Spleen (tissue), 13 donors: Measurements from ENCODE around the gene SMIM23. TPM values are rescaled to one million over a fixed set of nuclear protein-coding genes. Genes with fewer than 3 reads are reported as not detected.

Experiments used
- DNase-seq: peaks from one replicate; pipeline ENCODE4 v3.0.0-alpha.2; 2020
- H3K27ac ChIP-seq, 8 donors: fragments of 200-600 bp; sonication (generic) in 7 of 8; 1 replicate in 4 of 8; 2 replicates in 4 of 8; pipeline versions ENCODE4 v1.5.0 to v1.8.0; 2016 to 2021; ENCODE audit warnings: inconsistent platforms in 4 of 8, mild to moderate bottlenecking in 4 of 8, moderate library complexity in 1 of 8
- H3K27me3 ChIP-seq, 7 donors: fragments of 200-600 bp; sonication (generic) in 6 of 7; replicated peaks in 1 of 7; 1 replicate in 4 of 7; 2 replicates in 3 of 7; pipeline versions ENCODE4 v1.5.0 to v1.8.0; 2016 to 2021; ENCODE audit warnings: inconsistent platforms in 3 of 7, mild to moderate bottlenecking in 1 of 7
- H3K36me3 ChIP-seq, 6 donors: fragments of 200-600 bp; sonication (generic) in 5 of 6; 1 replicate in 4 of 6; 2 replicates in 2 of 6; pipeline versions ENCODE4 v1.5.0 to v1.8.0; 2016 to 2021; ENCODE audit warnings: inconsistent platforms in 2 of 6
- H3K4me1 ChIP-seq, 6 donors: fragments of 200-600 bp; sonication (generic) in 5 of 6; 1 replicate in 3 of 6; 2 replicates in 3 of 6; pipeline versions ENCODE4 v1.5.0 to v1.8.0; 2016 to 2021; ENCODE audit warnings: inconsistent platforms in 3 of 6
- H3K4me3 ChIP-seq, 8 donors: fragments of 200-600 bp; sonication (generic) in 7 of 8; 1 replicate in 4 of 8; 2 replicates in 4 of 8; pipeline versions ENCODE4 v1.5.0 to v1.8.0; 2016 to 2021; ENCODE audit warnings: inconsistent platforms in 4 of 8, mild to moderate bottlenecking in 4 of 8, moderate library complexity in 2 of 8
- H3K9me3 ChIP-seq, 8 donors: fragments of 200-600 bp; sonication (generic) in 7 of 8; 1 replicate in 4 of 8; 2 replicates in 4 of 8; pipeline versions ENCODE4 v1.5.0 to v1.8.0; 2016 to 2021; ENCODE audit warnings: inconsistent platforms in 4 of 8
- POLR2A ChIP-seq, 3 donors: fragments of 450-650 bp; IDR thresholded peaks; one replicate each; pipeline ENCODE4 v1.5.1; 2017; ENCODE audit warnings: antibody characterized with exemption in 3 of 3, mild to moderate bottlenecking in 1 of 3
- POLR2AphosphoS5 ChIP-seq, 3 donors: sonication (generic); formaldehyde crosslinking; IDR thresholded peaks; one replicate each; pipeline ENCODE4 v1.5.1; 2017; ENCODE audit warnings: antibody characterized with exemption in 3 of 3
- WGBS, 5 donors: extraction: QIAGEN DNeasy Blood & Tissue Kit in 3 of 5; methylation state at CpG; one replicate each; pipeline versions ENCODE4 v1.1.5 to v1.1.7; 2013 to 2018; 5-methylcytosine and 5-hydroxymethylcytosine counted together
- intact Hi-C: fragments of 100-400 bp; cut with DNase I; formaldehyde crosslinking; loops from one replicate; pipeline ENCODE4 v1.15.0; 2023; ENCODE audit warnings: low total_unique reads
- long read RNA-seq, 2 donors: transcript quantifications; one replicate each; lab custom pipeline, GENCODE V29; 2026
- polyA plus RNA-seq, 3 donors: library from polyadenylated mRNA; stranded (reverse); fragments of 200-250 nt; gene quantifications; one replicate each; pipeline ENCODE4 v1.2.1, GENCODE V29; 2013
- total RNA-seq, 7 donors: library from RNA; depleted of rRNA in 3 of 7; stranded (reverse); fragments of >200 nt in 3 of 7; fragmentation: NEBNext Ultra II Directional in 4 of 7; extraction: Animal tissue kit (Norgen Biotek cat#: 25700) in 4 of 7; gene quantifications; one replicate each; pipeline versions ENCODE4 v1.1.0 to v1.2.1, GENCODE V29; 2016 to 2021
- TF ChIP-seq, protein P1 (sequence below), 11 experiments: fragments of 200-600 bp in 7 of 11; fragments of 450-650 bp in 4 of 11; sonication (generic) in 4 of 11; IDR thresholded peaks in 8 of 11; conservative IDR thresholded peaks in 3 of 11; 1 replicate in 7 of 11; 2 replicates in 4 of 11; pipeline versions ENCODE4 v1.4.0 to v1.8.0; 2016 to 2021; ENCODE audit warnings: antibody characterized with exemption in 11 of 11, inconsistent platforms in 4 of 11, mild to moderate bottlenecking in 1 of 11
- donor health status: healthy with polysubstance abuse.
- donor health status: DM: no; HTN: no; CAD: no; lungs with moderate emphysema.
- donor health status: DM: no; HTN: no; CAD: no.
- donor health status: Bipolar disorder and iron deficiency.
- donor health status: healthy.
- donor health status: DM: no; HTN: no; CAD: no.
- donor health status: DM: yes; HTN: yes; CAD: no.

SMIM23 gene
- total RNA-seq = not detected
- not detected for polyA plus RNA-seq
- long read RNA-seq, donor 1 = 0 reads
- long read RNA-seq, donor 2 = 0 reads

DNA sequence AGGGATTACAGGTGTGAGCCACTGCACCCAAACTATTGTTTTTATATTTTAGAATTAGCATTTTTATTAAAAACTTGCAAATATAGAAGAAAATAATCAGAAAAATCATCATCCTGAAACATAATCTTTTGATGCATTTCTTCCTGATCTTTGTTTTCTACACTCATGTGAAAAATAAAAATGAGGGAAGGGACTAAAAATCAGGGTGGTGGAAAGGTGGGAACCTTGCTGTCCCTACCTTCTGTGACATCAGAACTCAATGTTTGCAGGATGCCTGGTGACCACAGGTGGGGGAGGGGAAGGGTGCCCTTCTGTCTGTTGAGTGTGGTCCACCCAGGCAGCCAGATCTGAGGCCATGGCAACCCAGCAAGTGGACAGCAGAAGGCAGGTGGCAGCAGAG is at the start of gene SMIM23:
Gene SMIM23 (plus strand): TSS at position 301 of the 400 bp plus-strand sequence. CDS start 55 bp downstream, at position 356.
- TF ChIP-seq, protein P1, sequence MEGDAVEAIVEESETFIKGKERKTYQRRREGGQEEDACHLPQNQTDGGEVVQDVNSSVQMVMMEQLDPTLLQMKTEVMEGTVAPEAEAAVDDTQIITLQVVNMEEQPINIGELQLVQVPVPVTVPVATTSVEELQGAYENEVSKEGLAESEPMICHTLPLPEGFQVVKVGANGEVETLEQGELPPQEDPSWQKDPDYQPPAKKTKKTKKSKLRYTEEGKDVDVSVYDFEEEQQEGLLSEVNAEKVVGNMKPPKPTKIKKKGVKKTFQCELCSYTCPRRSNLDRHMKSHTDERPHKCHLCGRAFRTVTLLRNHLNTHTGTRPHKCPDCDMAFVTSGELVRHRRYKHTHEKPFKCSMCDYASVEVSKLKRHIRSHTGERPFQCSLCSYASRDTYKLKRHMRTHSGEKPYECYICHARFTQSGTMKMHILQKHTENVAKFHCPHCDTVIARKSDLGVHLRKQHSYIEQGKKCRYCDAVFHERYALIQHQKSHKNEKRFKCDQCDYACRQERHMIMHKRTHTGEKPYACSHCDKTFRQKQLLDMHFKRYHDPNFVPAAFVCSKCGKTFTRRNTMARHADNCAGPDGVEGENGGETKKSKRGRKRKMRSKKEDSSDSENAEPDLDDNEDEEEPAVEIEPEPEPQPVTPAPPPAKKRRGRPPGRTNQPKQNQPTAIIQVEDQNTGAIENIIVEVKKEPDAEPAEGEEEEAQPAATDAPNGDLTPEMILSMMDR (IDR thresholded peaks at IDR 0.05 in 8 of 11, conservative IDR thresholded peaks at IDR 0.05 in 3 of 11) = no peak
- TF ChIP-seq POLR2A (IDR thresholded peaks at IDR 0.05) = no peak
- no peak for TF ChIP-seq POLR2AphosphoS5 (IDR thresholded peaks at IDR 0.05)
- Histone ChIP-seq H3K9me3 (no peaks in the 10 kb centered on the region), H3K4me1 (no peaks in the 10 kb centered on the region), H3K27ac (no peak within 1 kb of the TSS), H3K36me3 (no peaks in the 10 kb centered on the region), H3K4me3 (no peak within 1 kb of the TSS), H3K27me3 (peaks cover 0 to 16% (median 0%) of the 10 kb centered on the region in 7 donors)
- DNase-seq = no peak
- intact Hi-C loops = no loop called here

DNA sequence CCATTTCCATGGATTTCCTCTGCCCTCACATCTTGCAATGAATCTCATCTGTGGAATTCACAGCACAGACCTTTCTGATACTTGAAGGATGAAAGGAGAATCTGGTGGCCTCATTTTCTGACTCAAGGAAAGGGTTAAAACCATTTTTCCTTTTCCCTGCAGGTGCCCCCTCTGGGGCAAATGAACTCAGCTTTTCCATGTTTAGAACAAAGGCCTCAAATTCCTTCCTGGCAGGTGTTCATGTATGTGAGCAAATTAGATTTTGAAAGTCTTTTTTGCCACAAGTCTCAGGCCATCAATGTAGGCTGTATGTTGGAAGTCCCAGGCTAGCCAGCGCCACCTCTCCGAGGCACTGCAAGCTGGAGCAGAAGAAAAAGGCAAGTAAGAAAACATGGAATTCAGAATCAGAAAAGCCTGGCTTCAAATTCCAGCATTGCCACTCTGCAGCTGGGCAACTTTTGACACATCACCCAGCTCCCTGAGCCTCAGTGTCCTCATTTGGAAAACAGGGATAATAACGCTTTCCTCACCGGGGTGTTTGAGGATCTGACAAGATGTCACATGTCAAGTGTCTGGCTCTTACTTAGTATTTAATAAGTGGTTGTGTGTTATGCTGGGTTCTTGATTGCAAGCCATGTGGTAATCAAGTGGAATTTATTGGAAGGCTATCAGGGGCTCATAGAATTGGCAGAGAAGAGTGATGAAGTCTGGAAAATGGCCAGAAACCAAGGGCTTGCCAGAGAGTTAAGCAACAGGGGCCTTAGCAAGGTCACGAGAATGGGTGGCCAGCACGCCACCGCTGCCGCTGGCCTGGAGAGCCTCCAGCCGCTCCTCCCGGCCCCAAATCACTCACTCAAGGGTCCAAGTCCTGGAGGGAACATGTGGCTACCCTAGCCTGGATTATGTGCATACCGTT is 48.4 kb upstream of the SMIM23 start:
- WGBS, 5 donors = 66 to 85% (median 76%) methylated on average over 11 of the region's 11 CpGs
- DNase-seq = no peak
- Histone ChIP-seq H3K9me3 (no peaks in the 10 kb centered on the region), H3K4me3 (no peak overlapping the region), H3K4me1 (peaks cover 0 to 4% (median 0%) of the 10 kb centered on the region in 6 donors), H3K36me3 (no peaks in the 10 kb centered on the region), H3K27ac (no peak overlapping the region), H3K27me3 (peaks cover 0 to 6% (median 0%) of the 10 kb centered on the region in 7 donors)
- intact Hi-C loops = no loop called here
- TF ChIP-seq, protein P1 (IDR thresholded peaks at IDR 0.05 in 8 of 11, conservative IDR thresholded peaks at IDR 0.05 in 3 of 11) = no peak
- TF ChIP-seq POLR2AphosphoS5 (IDR thresholded peaks at IDR 0.05) = no peak
- no peak for TF ChIP-seq POLR2A (IDR thresholded peaks at IDR 0.05)

DNA sequence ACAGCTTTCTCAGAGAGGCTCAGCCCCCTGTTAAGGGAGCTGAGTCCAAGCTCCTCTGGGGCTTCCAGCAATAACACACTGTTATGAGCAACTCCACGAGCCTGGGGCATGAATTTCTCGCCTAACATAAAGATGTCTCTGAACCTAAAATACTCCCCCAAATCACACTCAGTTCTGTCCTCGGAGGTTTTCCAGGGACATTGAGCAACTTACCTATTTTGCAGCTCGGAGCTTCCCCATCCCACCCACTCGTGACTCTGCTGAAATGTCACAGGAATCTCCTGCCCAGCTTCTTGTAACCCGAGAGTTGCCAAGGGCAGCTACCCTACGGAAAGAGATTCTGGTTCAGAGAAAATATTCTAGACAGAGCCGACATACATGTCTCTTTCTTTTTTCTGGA is 47.1 kb upstream of the SMIM23 start:
- TF ChIP-seq POLR2AphosphoS5 (IDR thresholded peaks at IDR 0.05) = no peak
- TF ChIP-seq, protein P1 (IDR thresholded peaks at IDR 0.05 in 8 of 11, conservative IDR thresholded peaks at IDR 0.05 in 3 of 11) = no peak
- TF ChIP-seq POLR2A (IDR thresholded peaks at IDR 0.05) = no peak
- Histone ChIP-seq H3K27ac (no peak overlapping the region), H3K9me3 (no peaks in the 10 kb centered on the region), H3K4me1 (peaks cover 0 to 4% (median 0%) of the 10 kb centered on the region in 6 donors), H3K4me3 (no peak overlapping the region), H3K27me3 (peaks cover 0 to 6% (median 0%) of the 10 kb centered on the region in 7 donors), H3K36me3 (no peaks in the 10 kb centered on the region)
- WGBS, 5 donors = 76 to 90% (median 82%) methylated on average over 8 of the region's 8 CpGs
- intact Hi-C loops = no loop called here
- DNase-seq = no peak

DNA sequence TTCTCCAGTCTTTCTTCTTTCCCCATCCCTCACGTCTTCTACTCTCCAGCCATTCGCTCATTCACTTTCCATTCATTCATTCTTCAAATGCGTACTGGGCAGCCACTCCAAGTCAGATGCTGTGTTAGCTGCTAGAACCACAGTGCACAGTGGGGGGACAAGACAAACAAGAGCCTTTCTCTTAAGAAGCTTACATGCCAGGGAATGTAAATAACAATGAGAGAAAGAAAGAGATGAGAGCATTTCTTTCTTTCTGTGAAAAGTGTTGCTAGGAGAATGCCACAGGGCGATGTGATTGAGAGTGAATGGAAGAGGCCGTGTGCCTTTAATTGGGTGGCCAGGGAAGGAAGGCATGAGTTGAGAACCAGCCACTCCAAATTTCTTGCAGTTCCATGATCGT is 46.3 kb upstream of the SMIM23 start:
- DNase-seq = no peak
- 89 to 96% (median 95%) methylated on average over 6 of the region's 6 CpGs for WGBS, 5 donors
- Histone ChIP-seq H3K27me3 (peaks cover 0 to 6% (median 0%) of the 10 kb centered on the region in 7 donors), H3K4me3 (no peak overlapping the region), H3K4me1 (peaks cover 0 to 4% (median 0%) of the 10 kb centered on the region in 6 donors), H3K27ac (no peak overlapping the region), H3K36me3 (no peaks in the 10 kb centered on the region), H3K9me3 (no peaks in the 10 kb centered on the region)
- TF ChIP-seq POLR2A (IDR thresholded peaks at IDR 0.05) = no peak
- TF ChIP-seq POLR2AphosphoS5 (IDR thresholded peaks at IDR 0.05) = no peak
- TF ChIP-seq, protein P1 (IDR thresholded peaks at IDR 0.05 in 8 of 11, conservative IDR thresholded peaks at IDR 0.05 in 3 of 11) = no peak
- intact Hi-C loops = no loop called here
